Measurements from ENCODE around the gene COLEC12. TPM values are rescaled to one million over a fixed set of nuclear protein-coding genes. Genes with fewer than 3 reads are reported as not detected.

COLEC12 gene
- total and polyA plus RNA-seq, 5 donors from 2014 or later = not detected

DNA sequence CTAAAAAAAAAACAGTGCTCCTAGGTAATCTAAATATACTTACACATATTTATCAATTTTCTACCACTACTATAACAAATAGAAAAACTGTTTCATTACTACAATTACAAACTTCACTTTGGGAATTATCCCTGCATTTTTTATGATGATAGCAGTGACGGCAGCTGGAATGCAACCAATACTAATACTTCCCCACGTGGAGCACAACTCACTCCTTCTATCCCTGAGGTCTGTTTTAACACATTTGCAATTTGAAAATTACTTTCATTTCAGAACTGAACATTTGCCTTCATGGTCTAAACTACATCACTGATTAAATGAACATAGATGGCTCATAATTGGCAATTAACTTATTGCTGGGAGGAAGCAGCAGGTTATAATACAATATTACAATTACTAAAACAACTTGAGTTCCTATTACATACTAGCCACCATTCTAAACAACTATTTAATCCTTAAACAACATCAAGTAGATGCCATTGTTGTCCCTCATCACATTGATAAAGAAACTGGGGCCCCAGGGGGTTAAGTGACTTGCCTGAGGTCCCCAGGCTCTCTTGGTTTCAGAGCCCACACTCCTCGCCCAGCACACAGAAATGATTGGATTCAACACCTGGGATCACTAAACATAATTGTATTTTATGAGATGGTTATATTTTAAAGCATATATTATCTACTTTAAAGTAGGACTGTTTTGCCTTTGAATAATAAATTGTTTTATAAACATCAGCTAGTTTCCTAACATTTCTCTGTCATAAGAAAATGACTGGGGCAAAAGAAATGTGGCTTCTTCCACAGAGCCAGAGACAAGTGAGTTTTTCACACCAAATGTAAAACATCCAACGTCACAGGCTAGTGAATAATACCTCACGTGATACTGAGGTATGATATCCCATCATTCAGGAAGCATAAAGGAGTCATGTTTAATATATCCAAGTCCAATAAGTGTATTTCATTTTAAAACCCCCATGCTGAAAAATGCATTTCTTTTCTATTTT, 6.2 kb downstream of the COLEC12 start:
- no peak for DNase-seq
- H3K27ac ChIP-seq (ENCODE audit: insufficient read depth, low read length, poor library complexity, severe bottlenecking) = no peak overlapping the region
- Mint-ChIP-seq H3K27me3 (peaks cover 39% of the 10 kb centered on the region), H3K36me3 (no peaks in the 10 kb centered on the region), H3K9me3 (peaks cover 0 to 5% (median 0%) of the 10 kb centered on the region in 7 donors), H3K4me1 (no peaks in the 10 kb centered on the region), H3K4me3 (no peak overlapping the region), H3K27ac (no peak overlapping the region)
- no peaks in the 10 kb centered on the region for H3K9me3 ChIP-seq (ENCODE audit: control insufficient read depth in 2 of 2, low read length in 2 of 2)
- no peak for ATAC-seq (ENCODE audit: low read depth in 2 of 2)
- H3K36me3 ChIP-seq (ENCODE audit: control insufficient read depth, insufficient read depth, low read length) = no peaks in the 10 kb centered on the region
- H3K4me3 ChIP-seq (ENCODE audit: low read depth, low read length) = no peak overlapping the region
- H3K27me3 ChIP-seq (ENCODE audit: control insufficient read depth, insufficient read depth, low read length) = peaks cover 6% of the 10 kb centered on the region
- H3K4me1 ChIP-seq (ENCODE audit: control insufficient read depth, insufficient read depth, low read length, poor library complexity, severe bottlenecking) = no peaks in the 10 kb centered on the region

DNA sequence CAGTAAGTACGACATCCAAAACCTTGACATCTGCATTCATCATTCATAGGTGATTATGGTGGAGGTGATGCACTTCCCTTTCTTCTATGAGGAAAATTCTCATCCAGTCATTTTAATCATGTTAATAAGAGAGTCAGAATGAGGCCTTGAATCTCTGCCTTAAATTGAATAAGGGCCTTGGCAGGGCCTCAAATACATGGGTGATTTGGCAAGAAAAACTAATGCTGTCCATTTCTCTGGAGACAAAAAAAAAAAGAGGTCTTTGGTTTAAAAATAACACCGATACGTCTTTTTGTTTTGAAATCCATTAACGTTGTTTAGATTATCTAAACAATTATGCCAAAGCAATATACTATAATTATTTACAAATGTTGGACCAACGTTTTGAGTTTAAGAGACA, 8.1 kb downstream of the COLEC12 start:
- no peak overlapping the region for H3K4me3 Mint-ChIP-seq
- H3K4me3 ChIP-seq (ENCODE audit: low read depth, low read length) = no peak overlapping the region
- H3K9me3 ChIP-seq (ENCODE audit: control insufficient read depth in 2 of 2, low read length in 2 of 2) = no peaks in the 10 kb centered on the region
- no peak overlapping the region for H3K27ac ChIP-seq (ENCODE audit: insufficient read depth, low read length, poor library complexity, severe bottlenecking)
- peaks cover 24% of the 10 kb centered on the region for H3K27me3 Mint-ChIP-seq
- DNase-seq = no peak
- H3K27me3 ChIP-seq (ENCODE audit: control insufficient read depth, insufficient read depth, low read length) = no peaks in the 10 kb centered on the region
- H3K4me1 ChIP-seq (ENCODE audit: control insufficient read depth, insufficient read depth, low read length, poor library complexity, severe bottlenecking) = no peaks in the 10 kb centered on the region
- no peak for ATAC-seq (ENCODE audit: low read depth in 2 of 2)
- H3K4me1 Mint-ChIP-seq = no peaks in the 10 kb centered on the region
- peaks cover 0 to 3% (median 0%) of the 10 kb centered on the region in 7 donors for H3K9me3 Mint-ChIP-seq
- H3K27ac Mint-ChIP-seq = no peak overlapping the region
- H3K36me3 ChIP-seq (ENCODE audit: control insufficient read depth, insufficient read depth, low read length) = no peaks in the 10 kb centered on the region
- H3K36me3 Mint-ChIP-seq = no peaks in the 10 kb centered on the region

DNA sequence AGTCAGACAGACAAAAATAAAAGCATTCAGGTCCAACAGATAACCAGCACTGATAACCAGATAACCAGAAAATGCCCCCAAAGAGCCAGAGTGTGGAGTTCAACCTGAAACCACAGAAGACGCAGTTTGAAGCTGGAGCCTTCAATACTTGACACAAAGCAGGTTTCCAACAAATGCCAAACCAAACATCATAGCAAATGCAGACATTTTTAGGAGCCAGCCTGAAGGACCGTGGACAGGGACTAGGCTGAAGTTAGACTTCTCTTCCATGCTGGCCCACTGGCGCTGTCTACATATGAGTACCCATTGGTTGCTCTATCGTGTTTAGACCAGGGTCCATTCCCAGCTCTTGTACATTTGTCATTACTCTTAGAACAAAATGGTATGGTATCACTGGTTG, 9.9 kb downstream of the COLEC12 start:
- DNase-seq (no peak), ATAC-seq (ENCODE audit: low read depth in 2 of 2) (no peak)
- Histone ChIP-seq H3K27ac (ENCODE audit: insufficient read depth, low read length, poor library complexity, severe bottlenecking) (no peak overlapping the region), H3K9me3 (ENCODE audit: control insufficient read depth in 2 of 2, low read length in 2 of 2) (no peaks in the 10 kb centered on the region), H3K4me3 (ENCODE audit: low read depth, low read length) (no peak overlapping the region), H3K36me3 (ENCODE audit: control insufficient read depth, insufficient read depth, low read length) (no peaks in the 10 kb centered on the region), H3K27me3 (ENCODE audit: control insufficient read depth, insufficient read depth, low read length) (peaks cover 2% of the 10 kb centered on the region), H3K4me1 (ENCODE audit: control insufficient read depth, insufficient read depth, low read length, poor library complexity, severe bottlenecking) (no peaks in the 10 kb centered on the region)
- Mint-ChIP-seq H3K9me3 (peaks cover 0 to 3% (median 0%) of the 10 kb centered on the region in 7 donors), H3K27ac (no peak overlapping the region), H3K4me3 (no peak overlapping the region), H3K27me3 (peaks cover 10% of the 10 kb centered on the region), H3K4me1 (no peaks in the 10 kb centered on the region), H3K36me3 (no peaks in the 10 kb centered on the region)

DNA sequence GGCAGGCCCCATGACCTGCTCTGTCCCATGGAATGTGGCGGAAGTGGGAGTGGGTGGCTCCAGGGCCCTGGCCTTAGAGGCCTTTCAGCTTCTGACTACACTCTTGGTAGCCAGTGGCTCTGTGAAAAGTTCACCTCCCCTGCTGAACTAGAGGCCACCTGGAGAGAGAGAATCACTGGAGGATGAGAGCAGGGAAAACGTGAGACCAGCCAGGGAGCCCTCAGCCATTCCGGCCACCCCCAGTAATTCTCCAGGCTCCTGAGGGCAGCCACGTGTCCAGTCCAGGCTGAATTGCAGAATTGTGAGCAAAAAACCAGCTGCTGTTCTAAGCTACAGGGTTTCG, 10.5 kb downstream of the COLEC12 start:
- H3K4me3 ChIP-seq (ENCODE audit: low read depth, low read length) = no peak overlapping the region
- DNase-seq = no peak
- no peak for ATAC-seq (ENCODE audit: low read depth in 2 of 2)
- no peaks in the 10 kb centered on the region for H3K36me3 ChIP-seq (ENCODE audit: control insufficient read depth, insufficient read depth, low read length)
- no peaks in the 10 kb centered on the region for H3K36me3 Mint-ChIP-seq
- H3K27me3 Mint-ChIP-seq = peaks cover 15% of the 10 kb centered on the region
- H3K27ac ChIP-seq (ENCODE audit: insufficient read depth, low read length, poor library complexity, severe bottlenecking) = no peak overlapping the region
- H3K27me3 ChIP-seq (ENCODE audit: control insufficient read depth, insufficient read depth, low read length) = peaks cover 3% of the 10 kb centered on the region
- no peak overlapping the region for H3K4me3 Mint-ChIP-seq
- H3K9me3 ChIP-seq (ENCODE audit: control insufficient read depth in 2 of 2, low read length in 2 of 2) = no peaks in the 10 kb centered on the region
- H3K4me1 Mint-ChIP-seq = no peaks in the 10 kb centered on the region
- H3K27ac Mint-ChIP-seq = no peak overlapping the region
- peaks cover 0 to 3% (median 0%) of the 10 kb centered on the region in 7 donors for H3K9me3 Mint-ChIP-seq
- no peaks in the 10 kb centered on the region for H3K4me1 ChIP-seq (ENCODE audit: control insufficient read depth, insufficient read depth, low read length, poor library complexity, severe bottlenecking)

DNA sequence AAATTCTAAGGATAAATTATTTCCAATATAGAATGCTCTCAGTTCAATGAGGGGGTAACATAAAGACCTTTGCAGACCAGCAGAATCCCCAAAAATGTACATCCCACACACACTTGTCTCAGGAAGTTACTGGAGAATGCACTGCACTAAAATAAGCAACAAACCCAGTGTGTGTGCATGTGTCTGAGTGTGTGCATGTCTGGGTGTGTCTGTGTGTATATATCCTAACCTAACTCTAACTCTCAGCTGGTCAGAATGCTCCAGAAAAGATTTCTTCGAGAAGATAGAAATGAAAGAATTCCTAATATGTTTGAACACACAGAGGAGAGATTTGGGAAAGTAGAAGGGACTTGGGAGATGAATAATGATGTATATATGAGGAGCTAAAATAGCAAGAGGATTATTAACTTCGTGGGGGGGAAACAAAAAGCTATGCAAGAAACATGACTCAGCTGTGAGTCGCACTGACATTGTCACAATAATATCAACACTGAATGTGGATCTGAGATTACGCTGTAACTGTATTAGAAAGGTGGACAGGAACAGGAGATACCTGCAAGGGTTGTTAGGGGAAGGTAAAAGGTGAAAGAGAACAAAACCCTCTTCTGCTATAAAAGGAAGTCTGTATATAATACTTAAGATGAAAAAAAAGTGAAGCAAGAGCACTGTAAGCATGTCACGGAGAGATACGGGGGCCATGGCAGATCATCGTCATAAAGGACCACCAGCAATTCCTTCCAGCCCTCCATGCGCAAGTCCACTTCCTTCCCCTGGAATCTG, 11.1 kb downstream of the COLEC12 start:
- H3K36me3 ChIP-seq (ENCODE audit: control insufficient read depth, insufficient read depth, low read length) = no peaks in the 10 kb centered on the region

DNA sequence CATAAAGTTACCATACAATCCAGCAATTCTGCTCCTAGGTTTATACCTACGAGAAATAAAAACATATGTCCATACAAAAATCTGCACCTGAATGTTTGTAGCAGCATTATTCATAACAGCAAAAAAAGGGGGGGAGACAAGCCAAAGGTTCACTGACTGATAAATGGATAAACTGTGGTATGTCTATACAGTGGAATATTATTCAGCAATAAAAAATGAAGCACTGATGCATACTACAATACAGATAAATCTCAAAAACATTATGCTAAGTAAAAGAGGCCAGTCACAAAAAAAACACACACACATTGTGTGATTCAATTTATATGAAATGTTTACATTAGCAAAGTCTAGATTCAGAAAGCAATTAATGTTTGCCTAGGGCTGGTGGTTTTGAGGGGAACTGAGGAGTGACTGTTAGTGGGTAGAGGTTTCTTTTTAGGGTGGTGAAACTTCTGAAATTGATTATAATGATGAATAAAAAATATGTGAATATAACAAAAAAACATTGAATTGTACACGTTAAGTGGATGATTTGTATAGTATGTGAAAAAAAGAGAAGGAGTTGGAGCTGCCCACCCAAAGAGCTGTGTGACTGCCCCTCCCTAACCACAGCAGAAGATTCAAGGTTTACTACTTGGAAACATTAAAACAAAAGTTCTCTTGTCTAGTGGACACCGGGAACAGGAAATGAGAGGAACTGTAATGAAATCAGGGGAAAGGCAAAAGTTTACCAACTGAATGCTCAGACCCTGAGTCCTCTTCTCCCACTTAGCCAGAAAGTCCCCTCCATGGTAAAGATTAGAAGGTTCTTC, 13.4 kb downstream of the COLEC12 start:
- ATAC-seq (ENCODE audit: low read depth in 2 of 2) = no peak
- H3K4me3 Mint-ChIP-seq = no peak overlapping the region
- Histone ChIP-seq H3K4me3 (ENCODE audit: low read depth, low read length) (no peak overlapping the region), H3K4me1 (ENCODE audit: control insufficient read depth, insufficient read depth, low read length, poor library complexity, severe bottlenecking) (no peaks in the 10 kb centered on the region), H3K27me3 (ENCODE audit: control insufficient read depth, insufficient read depth, low read length) (peaks cover 3% of the 10 kb centered on the region), H3K9me3 (ENCODE audit: control insufficient read depth in 2 of 2, low read length in 2 of 2) (no peaks in the 10 kb centered on the region), H3K27ac (ENCODE audit: insufficient read depth, low read length, poor library complexity, severe bottlenecking) (no peak overlapping the region), H3K36me3 (ENCODE audit: control insufficient read depth, insufficient read depth, low read length) (no peaks in the 10 kb centered on the region)
- no peaks in the 10 kb centered on the region for H3K36me3 Mint-ChIP-seq
- H3K4me1 Mint-ChIP-seq = no peaks in the 10 kb centered on the region
- peaks cover 9% of the 10 kb centered on the region for H3K27me3 Mint-ChIP-seq
- peaks cover 0 to 3% (median 0%) of the 10 kb centered on the region in 7 donors for H3K9me3 Mint-ChIP-seq
- no peak for DNase-seq
- no peak overlapping the region for H3K27ac Mint-ChIP-seq

More for the DNA sequence above, 11.1 kb downstream of the COLEC12 start:
- Histone ChIP-seq H3K27me3 (ENCODE audit: control insufficient read depth, insufficient read depth, low read length) (peaks cover 3% of the 10 kb centered on the region), H3K9me3 (ENCODE audit: control insufficient read depth in 2 of 2, low read length in 2 of 2) (no peaks in the 10 kb centered on the region), H3K27ac (ENCODE audit: insufficient read depth, low read length, poor library complexity, severe bottlenecking) (no peak overlapping the region), H3K4me1 (ENCODE audit: control insufficient read depth, insufficient read depth, low read length, poor library complexity, severe bottlenecking) (no peaks in the 10 kb centered on the region), H3K4me3 (ENCODE audit: low read depth, low read length) (no peak overlapping the region)
- H3K4me1 Mint-ChIP-seq = no peaks in the 10 kb centered on the region
- H3K4me3 Mint-ChIP-seq = no peak overlapping the region
- H3K27me3 Mint-ChIP-seq = peaks cover 15% of the 10 kb centered on the region
- peaks cover 0 to 3% (median 0%) of the 10 kb centered on the region in 7 donors for H3K9me3 Mint-ChIP-seq
- DNase-seq (no peak), ATAC-seq (ENCODE audit: low read depth in 2 of 2) (no peak)
- H3K36me3 Mint-ChIP-seq = no peaks in the 10 kb centered on the region
- no peak overlapping the region for H3K27ac Mint-ChIP-seq

DNA sequence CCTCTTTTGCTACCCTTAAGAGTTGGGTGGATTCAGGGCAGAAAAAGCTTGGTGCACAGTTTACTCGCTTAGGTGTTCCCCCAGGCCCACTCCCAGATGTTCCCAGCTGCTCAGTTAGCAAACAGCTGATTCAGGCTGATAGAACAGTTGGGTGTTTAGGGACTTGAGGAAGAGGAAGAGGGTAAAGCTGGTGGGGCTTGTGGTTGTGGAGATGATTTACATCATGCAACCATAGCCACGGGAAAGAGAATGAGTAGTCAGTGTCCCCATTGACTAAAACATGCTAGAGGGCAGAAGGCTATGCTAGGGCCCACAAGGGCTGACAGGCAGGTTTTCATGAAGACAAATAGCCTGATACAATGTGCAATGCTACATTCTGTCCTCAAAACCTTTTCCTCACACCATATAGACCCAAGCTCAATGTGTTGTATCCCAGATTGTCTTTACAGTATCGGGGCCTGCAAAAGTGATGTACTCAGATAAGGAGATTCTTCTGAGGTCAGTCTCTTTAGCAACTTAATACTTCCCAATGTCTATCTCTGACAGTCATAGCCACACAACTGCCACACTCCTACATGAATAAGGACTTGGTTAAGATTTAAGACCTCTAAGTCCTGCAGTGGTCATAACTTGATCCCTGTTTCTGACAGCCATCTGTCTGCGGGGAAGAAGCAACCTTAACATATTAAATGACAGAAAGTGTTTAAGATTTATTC, 15.6 kb downstream of the COLEC12 start:
- Histone ChIP-seq H3K27me3 (ENCODE audit: control insufficient read depth, insufficient read depth, low read length) (peaks cover 3% of the 10 kb centered on the region), H3K9me3 (ENCODE audit: control insufficient read depth in 2 of 2, low read length in 2 of 2) (no peaks in the 10 kb centered on the region), H3K27ac (ENCODE audit: insufficient read depth, low read length, poor library complexity, severe bottlenecking) (no peak overlapping the region), H3K4me3 (ENCODE audit: low read depth, low read length) (no peak overlapping the region), H3K36me3 (ENCODE audit: control insufficient read depth, insufficient read depth, low read length) (no peaks in the 10 kb centered on the region), H3K4me1 (ENCODE audit: control insufficient read depth, insufficient read depth, low read length, poor library complexity, severe bottlenecking) (no peaks in the 10 kb centered on the region)
- ATAC-seq (ENCODE audit: low read depth in 2 of 2) = no peak
- Mint-ChIP-seq H3K36me3 (no peaks in the 10 kb centered on the region), H3K27ac (no peak overlapping the region), H3K27me3 (peaks cover 9% of the 10 kb centered on the region), H3K4me3 (no peak overlapping the region), H3K9me3 (peaks cover 0 to 3% (median 0%) of the 10 kb centered on the region in 7 donors), H3K4me1 (no peaks in the 10 kb centered on the region)
- DNase-seq = no peak

Measured in CD4-positive, CD25-positive, alpha-beta regulatory T cell (primary cell).